Hematopoietic multipotent progenitor cell treated with erythropoietin and hydrocortisone succinate and interleukin-3 and kit ligand, for 4 days (in vitro differentiated cells): ENCODE results near the gene ZNF81.
A peak's percentile ranks its signal among the peaks of the same experiment; 100 is the strongest.
"Not testable (repeated sequence)": the region's sequence is repeated elsewhere in the genome, so short reads cannot be mapped to it uniquely, and the experiment has no call there.

Source experiments
- DNase-seq: peaks from one replicate; pipeline ENCODE4 v3.0.0-alpha.2; 2015

The ZNF81 gene

GRCh38 chrX:47936940-47937317 is 100.2 kb downstream of the ZNF81 start:
- no peak for DNase-seq

GRCh38 chrX:47940448-47940847 is 103.7 kb downstream of the ZNF81 start:
- no peak for DNase-seq

GRCh38 chrX:47941423-47941822 is 104.7 kb downstream of the ZNF81 start:
- no peak for DNase-seq

- DNase-seq, result not testable (repeated sequence)
These were observed 118.6 kb downstream of the ZNF81 start for GRCh38 chrX:47955295-47955694.

- DNase-seq, result no peak
These were observed 119.3 kb downstream of the ZNF81 start for GRCh38 chrX:47956016-47956415.

GRCh38 chrX:47958206-47958605 is 121.5 kb downstream of the ZNF81 start:
- not testable (repeated sequence) for DNase-seq

- DNase-seq, result peak; percentile 55
These were observed 122.2 kb downstream of the ZNF81 start for GRCh38 chrX:47958761-47959342.

GRCh38 chrX:47960406-47960805 is 123.7 kb downstream of the ZNF81 start:
- peak; percentile 24 for DNase-seq

- DNase-seq, result not testable (repeated sequence)
These were observed 125.1 kb downstream of the ZNF81 start for GRCh38 chrX:47961830-47962229.

GRCh38 chrX:47965526-47965925 is 128.8 kb downstream of the ZNF81 start:
- DNase-seq, result not testable (repeated sequence)
